Esophagus squamous epithelium (tissue), 4 donors: ENCODE results near the gene S100A3.

Source experiments
- POLR2A ChIP-seq, 4 donors: fragments of 450-650 bp; IDR thresholded peaks; one replicate each; pipeline ENCODE4 v1.6.1; 2017; ENCODE audit warnings: antibody characterized with exemption in 4 of 4, mild to moderate bottlenecking in 4 of 4, moderate library complexity in 3 of 4
- TF ChIP-seq, protein P1 (sequence below), 6 experiments: fragments of 450-650 bp in 4 of 6; fragments of 200-600 bp in 2 of 6; sonication (generic) in 2 of 6; IDR thresholded peaks; one replicate each; pipeline ENCODE4 v1.5.1; 2016 to 2019; ENCODE audit warnings: antibody characterized with exemption in 6 of 6, mild to moderate bottlenecking in 4 of 6, moderate library complexity in 4 of 6

DNA sequence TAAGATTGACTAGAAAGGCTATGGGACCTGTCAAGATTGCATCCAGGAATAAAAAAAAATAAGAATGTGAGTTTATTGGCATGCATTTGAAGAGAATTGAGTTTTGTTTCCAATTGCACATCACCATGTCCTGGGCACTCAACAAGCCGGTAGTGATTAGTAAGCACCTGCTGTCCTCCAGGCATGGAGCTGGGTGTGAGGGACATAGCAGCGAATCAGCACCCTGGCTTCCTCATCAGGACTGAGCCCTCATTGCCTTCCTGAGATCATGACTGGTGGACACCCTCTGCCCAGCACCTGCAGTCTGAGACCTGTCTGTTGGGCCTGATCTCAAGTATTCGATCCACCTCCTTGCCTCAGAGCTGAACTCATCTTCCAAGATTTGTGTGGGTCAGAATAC is 40.0 kb downstream of the S100A3 start:
- TF ChIP-seq, protein P1, sequence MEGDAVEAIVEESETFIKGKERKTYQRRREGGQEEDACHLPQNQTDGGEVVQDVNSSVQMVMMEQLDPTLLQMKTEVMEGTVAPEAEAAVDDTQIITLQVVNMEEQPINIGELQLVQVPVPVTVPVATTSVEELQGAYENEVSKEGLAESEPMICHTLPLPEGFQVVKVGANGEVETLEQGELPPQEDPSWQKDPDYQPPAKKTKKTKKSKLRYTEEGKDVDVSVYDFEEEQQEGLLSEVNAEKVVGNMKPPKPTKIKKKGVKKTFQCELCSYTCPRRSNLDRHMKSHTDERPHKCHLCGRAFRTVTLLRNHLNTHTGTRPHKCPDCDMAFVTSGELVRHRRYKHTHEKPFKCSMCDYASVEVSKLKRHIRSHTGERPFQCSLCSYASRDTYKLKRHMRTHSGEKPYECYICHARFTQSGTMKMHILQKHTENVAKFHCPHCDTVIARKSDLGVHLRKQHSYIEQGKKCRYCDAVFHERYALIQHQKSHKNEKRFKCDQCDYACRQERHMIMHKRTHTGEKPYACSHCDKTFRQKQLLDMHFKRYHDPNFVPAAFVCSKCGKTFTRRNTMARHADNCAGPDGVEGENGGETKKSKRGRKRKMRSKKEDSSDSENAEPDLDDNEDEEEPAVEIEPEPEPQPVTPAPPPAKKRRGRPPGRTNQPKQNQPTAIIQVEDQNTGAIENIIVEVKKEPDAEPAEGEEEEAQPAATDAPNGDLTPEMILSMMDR (IDR thresholded peaks at IDR 0.05) = no peak
- no peak for TF ChIP-seq POLR2A (IDR thresholded peaks at IDR 0.05)
